ENCODE results near the gene SAP30BP. TPM values are rescaled to one million over a fixed set of nuclear protein-coding genes. Genes with fewer than 3 reads are reported as not detected.
A peak's percentile ranks its signal among the peaks of the same experiment; 100 is the strongest.

Gene SAP30BP
- total RNA-seq, 1 experiment from 2014 or later = 89.7 TPM

DNA sequence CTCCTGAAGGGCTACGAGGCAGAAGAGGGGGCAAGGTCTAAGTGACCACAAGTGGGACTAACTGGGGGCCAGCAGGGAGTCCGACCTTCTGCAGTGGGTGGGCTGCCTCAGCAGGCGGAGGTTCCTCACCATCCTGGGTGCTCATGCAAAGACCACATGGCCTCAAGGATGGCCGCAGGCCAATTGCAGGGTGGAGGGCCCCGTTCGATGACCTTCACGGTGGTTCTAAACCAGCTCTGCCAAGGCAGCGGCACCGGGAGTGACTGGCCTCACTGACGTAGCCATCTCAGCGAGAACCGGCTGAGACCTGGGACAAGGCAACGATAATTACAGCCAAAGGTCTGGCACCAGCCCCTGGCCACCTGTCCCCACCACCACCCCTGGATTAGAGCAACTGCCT, 28.2 kb upstream of the SAP30BP start:
- no CpG with 5 or more reads among the region's 13 CpGs for WGBS (ENCODE audit: extremely low coverage, insufficient read length, low lambda C conversion rate)
- no peak overlapping the region for H2BK15ac ChIP-seq (ENCODE audit: low read depth, low read length)
- H3K36me3 Mint-ChIP-seq (ENCODE audit: insufficient read depth in 1 of 3, low read depth in 3 of 3) = peaks cover 0 to 4% (median 2%) of the 10 kb centered on the region in 3 experiments; a peak in 2 of 7 replicates

More for the DNA sequence above, 28.2 kb upstream of the SAP30BP start:
- H3K23me2 ChIP-seq (ENCODE audit: insufficient read length, low read depth, low read length, poor library complexity, severe bottlenecking) = no peaks in the 10 kb centered on the region
- H3K79me2 ChIP-seq (ENCODE audit: insufficient read depth, low read length) = no peaks in the 10 kb centered on the region
- Mint-ChIP-seq H3K27ac (peak overlapping the region in 2 of 3 experiments; percentile 48 to 53; a peak in 3 of 7 replicates), H3K4me1 (peaks cover 25 to 35% of the 10 kb centered on the region in 2 experiments), H3K27me3 (ENCODE audit: low read depth) (no peaks in the 10 kb centered on the region), H3K9me3 (no peaks in the 10 kb centered on the region), H3K4me3 (no peak overlapping the region)
- no peaks in the 10 kb centered on the region for H4K20me1 ChIP-seq (ENCODE audit: control insufficient read depth, insufficient read depth, insufficient read length)
- no peak overlapping the region for H2AK5ac ChIP-seq (ENCODE audit: insufficient read length, low read length)
- no peaks in the 10 kb centered on the region for H3K9me3 ChIP-seq (ENCODE audit: control insufficient read depth, low read depth, low read length)
- H3K23ac ChIP-seq (ENCODE audit: insufficient read length, low read depth, low read length) = no peak overlapping the region
- no peak overlapping the region for H2BK120ac ChIP-seq (ENCODE audit: low read depth, low read length, poor library complexity, severe bottlenecking)
- H3K27ac ChIP-seq (ENCODE audit: insufficient read length, low read depth, low read length) = no peak overlapping the region
- H3K14ac ChIP-seq (ENCODE audit: insufficient read depth, low read length) = no peak overlapping the region
- no peak for DNase-seq
- no peak overlapping the region for H3K4me2 ChIP-seq (ENCODE audit: insufficient read depth, insufficient read length, low read length)
- no peak overlapping the region for H2BK5ac ChIP-seq (ENCODE audit: insufficient read length, low read length)
- H3K4me1 ChIP-seq (ENCODE audit: insufficient read depth, low read length) = peaks cover 7% of the 10 kb centered on the region; the same call in 1 of the 2 replicates
- no peaks in the 10 kb centered on the region for H3K27me3 ChIP-seq (ENCODE audit: insufficient read depth, low read length)
- H3K79me1 ChIP-seq (ENCODE audit: insufficient read depth, low read depth, low read length, poor library complexity, severe bottlenecking) = no peaks in the 10 kb centered on the region
- no peak overlapping the region for H2BK12ac ChIP-seq (ENCODE audit: insufficient read length, low read depth, low read length)
- no peak overlapping the region for H3K56ac ChIP-seq (ENCODE audit: insufficient read length, low read depth, low read length)
- H2BK20ac ChIP-seq (ENCODE audit: low read depth, low read length, poor library complexity, severe bottlenecking) = no peak overlapping the region
- TF ChIP-seq CTCF (conservative IDR thresholded peaks at IDR 0.05) = no peak
- no peak overlapping the region for H3K4ac ChIP-seq (ENCODE audit: low read depth, low read length)
- H2AFZ ChIP-seq (ENCODE audit: low read length) = no peak overlapping the region
- H3K18ac ChIP-seq (ENCODE audit: insufficient read length, low read depth, low read length) = no peak overlapping the region
- H4K91ac ChIP-seq (ENCODE audit: insufficient read length, low read depth, low read length) = no peak overlapping the region
- no peak overlapping the region for H4K5ac ChIP-seq (ENCODE audit: insufficient read length, low read depth, low read length)
- no peak overlapping the region for H3T11ph ChIP-seq (ENCODE audit: low read length)
- H3K9ac ChIP-seq (ENCODE audit: extremely low read depth, insufficient read length, low read length) = no peak overlapping the region
- no peak overlapping the region for H4K8ac ChIP-seq (replicated peaks; ENCODE audit: insufficient read length, low read depth, low read length)

Data from H9 (cell line).